Keratinocyte (primary cell): ENCODE measurements around the gene PCSK6. TPM values are rescaled to one million over a fixed set of nuclear protein-coding genes. Genes with fewer than 3 reads are reported as not detected.

Experiments
- DNase-seq: peaks from one replicate; pipeline ENCODE4 v3.0.0-alpha.2; 2011; ENCODE audit warnings: low read depth, missing footprints, low spot score
- FAIRE-seq: peaks from 2 replicates; lab custom pipeline; 2011; peaks lifted over from hg19 to GRCh38; lab: Jason Lieb, UNC
- H2AFZ ChIP-seq: 2 replicates; pipeline ENCODE4 v1.6.0; 2012; ENCODE audit warnings: low read length, control low read depth, inconsistent platforms; ENCODE audit not compliant: control insufficient read depth
- H3K27ac ChIP-seq: 2 replicates; pipeline ENCODE4 v1.5.1; 2011; ENCODE audit warnings: low read length; ENCODE audit not compliant: control insufficient read depth, insufficient read depth
- H3K27me3 ChIP-seq: 3 replicates; pipeline ENCODE4 v1.6.0; 2011; ENCODE audit warnings: low read length; ENCODE audit not compliant: control insufficient read depth, insufficient read depth; ENCODE audit errors: extremely low read depth
- H3K36me3 ChIP-seq, 2 experiments: 2 replicates in 1 of 2; 3 replicates in 1 of 2; pipeline ENCODE4 v1.5.1; 2011; ENCODE audit warnings: low read length in 2 of 2, mild to moderate bottlenecking in 1 of 2; ENCODE audit not compliant: control insufficient read depth in 2 of 2, insufficient read depth in 2 of 2; ENCODE audit errors: extremely low read depth in 1 of 2
- H3K4me1 ChIP-seq: 3 replicates; pipeline ENCODE4 v1.5.1; 2011; ENCODE audit warnings: low read length; ENCODE audit not compliant: control insufficient read depth, insufficient read depth; ENCODE audit errors: extremely low read depth
- H3K4me2 ChIP-seq: 3 replicates; pipeline ENCODE4 v1.6.0; 2011; ENCODE audit warnings: low read depth, low read length; ENCODE audit not compliant: control insufficient read depth, insufficient read depth; ENCODE audit errors: extremely low read depth
- H3K4me3 ChIP-seq, 3 experiments: fragments of 200-600 bp in 1 of 3; sonication (generic) in 1 of 3; 2 replicates in 2 of 3; 3 replicates in 1 of 3; pipeline ENCODE4 v1.5.1; 2011 to 2016; ENCODE audit warnings: low read length in 3 of 3, mild to moderate bottlenecking in 3 of 3, control low read depth in 2 of 3, inconsistent platforms in 1 of 3, low read depth in 1 of 3, mixed read lengths in 1 of 3, mixed run types in 1 of 3, moderate library complexity in 1 of 3; ENCODE audit not compliant: control insufficient read depth in 2 of 3, insufficient read depth in 2 of 3; ENCODE audit errors: extremely low read depth in 1 of 3
- H3K79me2 ChIP-seq: 2 replicates; pipeline ENCODE4 v1.6.0; 2012; ENCODE audit warnings: low read length; ENCODE audit not compliant: control insufficient read depth, insufficient read depth
- H3K9ac ChIP-seq: 3 replicates; pipeline ENCODE4 v1.6.0; 2011; ENCODE audit warnings: low read length; ENCODE audit not compliant: control insufficient read depth, insufficient read depth; ENCODE audit errors: extremely low read depth
- H3K9me1 ChIP-seq: 3 replicates; pipeline ENCODE4 v1.6.0; 2011; ENCODE audit warnings: low read length; ENCODE audit not compliant: control insufficient read depth, insufficient read depth; ENCODE audit errors: extremely low read depth
- H3K9me3 ChIP-seq: 2 replicates; pipeline ENCODE4 v1.5.1; 2012; ENCODE audit warnings: low read depth, low read length; ENCODE audit not compliant: control insufficient read depth
- H4K20me1 ChIP-seq: 3 replicates; pipeline ENCODE4 v1.6.0; 2011; ENCODE audit warnings: low read length; ENCODE audit not compliant: control insufficient read depth, insufficient read depth; ENCODE audit errors: extremely low read depth
- CTCF ChIP-seq, 3 experiments: IDR thresholded peaks in 1 of 3; conservative IDR thresholded peaks in 1 of 3; optimal IDR thresholded peaks in 1 of 3; 2 replicates in 2 of 3; 3 replicates in 1 of 3; pipeline versions ENCODE3 to v1.5.1; 2011; ENCODE audit warnings: low read length in 3 of 3, mild to moderate bottlenecking in 3 of 3, moderate library complexity in 2 of 3, control low read depth in 1 of 3, inconsistent platforms in 1 of 3; ENCODE audit not compliant: insufficient read depth in 2 of 3; ENCODE audit errors: extremely low read depth in 1 of 3
- EZH2 ChIP-seq: IDR thresholded peaks from one replicate; pipeline ENCODE4 v1.6.1; 2012; ENCODE audit warnings: inconsistent platforms, mild to moderate bottlenecking, low read length, moderate library complexity
- dilution Hi-C: fragments of 300-500 bp; cut with MboI; formaldehyde crosslinking; loops from one replicate; pipeline ENCODE4 v1.7.0; 2020; ENCODE audit warnings: low sequenced_read_pairs; ENCODE audit not compliant: extremely low pct_ligation_motif_present
- polyA plus RNA-seq, 5 experiments: library from polyadenylated mRNA; depleted of rRNA in 3 of 5; stranded (reverse) in 3 of 5; stranded (forward) in 1 of 5; unstranded in 1 of 5; fragments of >200 nt; gene quantifications; 1 replicate in 1 of 5; 2 replicates in 3 of 5; 3 replicates in 1 of 5; pipeline versions ENCODE4 v1.2.1 to v1.2.3, GENCODE V29; 2011 to 2012; ENCODE audit warnings: missing spikeins in 2 of 5, low read depth in 1 of 5, low replicate concordance in 1 of 5

Gene PCSK6
- polyA plus RNA-seq, 1 donor (not counting 4 experiments of a cell fraction or from before 2014, with no cell fraction given), result 3.1 TPM

GRCh38 chr15:101479851-101480612 is 9.5 kb downstream of the PCSK6 start:
- Histone ChIP-seq H3K4me1 (peaks cover 11% of the 10 kb centered on the region), H3K9me1 (no peaks in the 10 kb centered on the region), H3K9ac (no peak overlapping the region), H3K27me3 (no peaks in the 10 kb centered on the region), H3K27ac (no peak overlapping the region), H2AFZ (no peak overlapping the region), H3K36me3 (no peaks in the 10 kb centered on the region), H3K4me2 (no peak overlapping the region), H3K4me3 (no peak overlapping the region), H3K9me3 (no peaks in the 10 kb centered on the region), H4K20me1 (no peaks in the 10 kb centered on the region), H3K79me2 (no peaks in the 10 kb centered on the region)
- TF ChIP-seq EZH2 (no peak), CTCF (optimal IDR thresholded peaks at IDR 0.05 in 1 of 3, IDR thresholded peaks at IDR 0.05 in 1 of 3, conservative IDR thresholded peaks at IDR 0.05 in 1 of 3; ENCODE audit: extremely low read depth in 1 of 3, insufficient read depth in 2 of 3, low read length in 3 of 3) (no peak)
- DNase-seq (no peak), FAIRE-seq (no peak)
- dilution Hi-C loops, result no loop called here

- H3K36me3 ChIP-seq, result no peaks in the 10 kb centered on the region
- no peak overlapping the region for H3K4me2 ChIP-seq
- peaks cover 11% of the 10 kb centered on the region for H3K4me1 ChIP-seq
- H3K4me3 ChIP-seq, result no peak overlapping the region
- DNase-seq (no peak), FAIRE-seq (no peak)
- dilution Hi-C loops, result no loop called here
- H3K9me3 ChIP-seq, result no peaks in the 10 kb centered on the region
- no peaks in the 10 kb centered on the region for H3K79me2 ChIP-seq
- no peaks in the 10 kb centered on the region for H3K27me3 ChIP-seq
- H3K9ac ChIP-seq, result no peak overlapping the region
- TF ChIP-seq CTCF (optimal IDR thresholded peaks at IDR 0.05 in 1 of 3, IDR thresholded peaks at IDR 0.05 in 1 of 3, conservative IDR thresholded peaks at IDR 0.05 in 1 of 3; ENCODE audit: extremely low read depth in 1 of 3, insufficient read depth in 2 of 3, low read length in 3 of 3), result no peak
- no peak for TF ChIP-seq EZH2
- H3K27ac ChIP-seq, result no peak overlapping the region
- no peaks in the 10 kb centered on the region for H3K9me1 ChIP-seq
- H4K20me1 ChIP-seq, result no peaks in the 10 kb centered on the region
- H2AFZ ChIP-seq, result no peak overlapping the region
These were observed 10.1 kb downstream of the PCSK6 start for GRCh38 chr15:101479342-101479845.
